Skin of body (tissue), 2 donors: ENCODE data around the gene SVIL. TPM values are rescaled to one million over a fixed set of nuclear protein-coding genes. Genes with fewer than 3 reads are reported as not detected.

Source experiments
- DNase-seq: peaks from one replicate; lab custom pipeline; 2025; lab: John Stamatoyannopoulos, UW
- total RNA-seq: library from RNA; depleted of rRNA; stranded (reverse); fragments of >200 nt; gene quantifications from one replicate; pipeline ENCODE4 v1.2.3, GENCODE V29; 2014

SVIL gene, protein sequence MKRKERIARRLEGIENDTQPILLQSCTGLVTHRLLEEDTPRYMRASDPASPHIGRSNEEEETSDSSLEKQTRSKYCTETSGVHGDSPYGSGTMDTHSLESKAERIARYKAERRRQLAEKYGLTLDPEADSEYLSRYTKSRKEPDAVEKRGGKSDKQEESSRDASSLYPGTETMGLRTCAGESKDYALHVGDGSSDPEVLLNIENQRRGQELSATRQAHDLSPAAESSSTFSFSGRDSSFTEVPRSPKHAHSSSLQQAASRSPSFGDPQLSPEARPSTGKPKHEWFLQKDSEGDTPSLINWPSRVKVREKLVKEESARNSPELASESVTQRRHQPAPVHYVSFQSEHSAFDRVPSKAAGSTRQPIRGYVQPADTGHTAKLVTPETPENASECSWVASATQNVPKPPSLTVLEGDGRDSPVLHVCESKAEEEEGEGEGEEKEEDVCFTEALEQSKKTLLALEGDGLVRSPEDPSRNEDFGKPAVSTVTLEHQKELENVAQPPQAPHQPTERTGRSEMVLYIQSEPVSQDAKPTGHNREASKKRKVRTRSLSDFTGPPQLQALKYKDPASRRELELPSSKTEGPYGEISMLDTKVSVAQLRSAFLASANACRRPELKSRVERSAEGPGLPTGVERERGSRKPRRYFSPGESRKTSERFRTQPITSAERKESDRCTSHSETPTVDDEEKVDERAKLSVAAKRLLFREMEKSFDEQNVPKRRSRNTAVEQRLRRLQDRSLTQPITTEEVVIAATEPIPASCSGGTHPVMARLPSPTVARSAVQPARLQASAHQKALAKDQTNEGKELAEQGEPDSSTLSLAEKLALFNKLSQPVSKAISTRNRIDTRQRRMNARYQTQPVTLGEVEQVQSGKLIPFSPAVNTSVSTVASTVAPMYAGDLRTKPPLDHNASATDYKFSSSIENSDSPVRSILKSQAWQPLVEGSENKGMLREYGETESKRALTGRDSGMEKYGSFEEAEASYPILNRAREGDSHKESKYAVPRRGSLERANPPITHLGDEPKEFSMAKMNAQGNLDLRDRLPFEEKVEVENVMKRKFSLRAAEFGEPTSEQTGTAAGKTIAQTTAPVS (N-terminal part only)
- 121 TPM for total RNA-seq

DNA sequence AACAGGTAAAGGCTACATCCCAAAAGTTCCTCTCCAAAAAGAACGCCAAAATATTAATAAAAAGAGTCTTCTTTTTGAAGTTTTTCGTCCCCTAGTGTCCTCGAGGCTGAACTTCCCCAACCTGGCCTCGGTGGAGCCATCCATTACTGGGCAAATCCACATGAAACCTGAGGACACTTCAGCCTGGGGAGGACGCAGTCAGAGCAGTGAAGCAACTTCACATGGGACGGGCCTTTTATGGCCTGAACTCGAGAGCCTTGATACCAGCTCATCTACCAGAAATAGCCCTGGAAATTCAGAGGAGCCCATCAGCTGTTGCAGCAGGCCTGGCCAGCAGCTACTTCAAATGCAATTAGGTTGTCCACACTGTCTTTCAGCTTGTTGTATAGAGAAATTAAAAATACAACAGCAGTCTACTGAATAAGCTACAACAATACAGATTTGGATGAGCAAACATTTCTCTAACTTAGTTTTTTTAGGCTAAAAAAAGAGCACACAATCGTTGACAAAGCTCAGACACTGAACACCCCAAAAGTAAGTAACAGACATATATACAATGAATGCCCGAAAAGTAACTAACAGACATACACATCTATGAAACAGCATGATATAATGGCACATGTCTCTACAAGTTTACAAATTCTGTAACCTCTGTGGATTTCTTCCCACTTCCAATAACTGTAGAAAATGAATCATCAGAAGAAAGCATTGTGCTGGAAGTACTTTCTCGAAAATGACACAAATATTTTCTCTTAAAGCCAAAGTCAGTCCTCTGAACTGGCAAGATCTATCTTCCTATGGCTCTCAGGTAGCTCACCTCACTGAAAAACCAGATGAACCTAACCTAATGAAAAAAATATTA, at the start of gene SVIL:
SVIL (minus strand) TSS at position 208 of the 862 bp plus-strand sequence. CDS start 79,913 bp downstream, outside the sequence.
- DNase-seq: peak; percentile 20

DNA sequence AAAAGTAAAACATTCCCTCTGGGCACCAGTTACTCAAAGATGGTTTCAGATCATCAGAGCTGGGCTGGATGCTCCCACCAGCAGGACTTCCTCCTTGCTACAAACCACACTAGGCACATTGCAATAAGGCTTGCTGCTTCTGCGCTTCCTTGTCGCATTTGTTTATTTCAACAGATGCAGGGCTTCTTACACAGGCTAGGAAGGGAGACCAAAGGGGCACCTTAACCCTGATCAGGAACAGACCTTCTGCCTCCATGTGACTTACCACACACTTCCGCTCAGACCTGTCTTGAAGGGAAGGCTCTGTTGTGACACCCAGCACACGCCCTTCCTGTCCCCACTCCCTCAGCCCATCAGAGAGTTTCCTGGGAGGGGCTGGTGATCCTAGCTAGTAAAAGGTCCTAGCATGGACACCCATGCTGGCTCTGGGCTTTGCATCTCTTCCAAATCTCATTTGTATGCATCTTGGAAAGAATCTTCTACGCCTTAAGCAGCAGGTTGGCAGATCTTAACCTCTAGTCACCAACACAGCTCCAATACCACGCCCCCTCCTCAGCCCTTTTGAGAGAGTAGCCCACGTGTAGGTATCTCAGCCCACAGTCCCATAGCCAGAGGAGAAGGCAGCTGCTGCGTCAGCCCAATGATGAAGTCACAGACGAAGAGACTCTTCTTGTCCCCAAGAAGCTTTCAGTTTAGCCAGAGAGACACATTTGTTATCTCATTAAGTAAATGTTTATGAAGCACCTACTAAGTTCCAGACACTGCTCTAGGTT, 47.1 kb upstream of the SVIL start:
- no peak for DNase-seq

DNA sequence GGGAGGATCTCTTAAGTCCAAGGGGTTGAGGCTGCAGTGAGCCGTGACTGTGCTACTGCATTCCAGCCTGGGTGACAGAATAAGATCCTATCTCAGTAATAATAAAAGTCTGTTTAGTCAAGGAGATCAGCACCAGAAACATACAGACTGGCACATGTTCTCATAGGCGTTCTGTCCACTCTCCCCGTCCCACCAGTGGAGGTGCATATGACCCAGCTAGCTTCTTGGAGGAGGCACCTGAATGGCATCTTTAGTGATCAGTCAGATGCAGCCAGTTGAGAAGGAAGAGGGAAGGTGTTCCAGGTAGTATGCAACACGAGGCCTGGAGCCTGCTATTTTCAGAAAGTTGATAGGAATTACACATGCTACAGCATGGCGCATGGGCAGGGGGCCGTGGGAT, 45.3 kb upstream of the SVIL start:
- no peak for DNase-seq

DNA sequence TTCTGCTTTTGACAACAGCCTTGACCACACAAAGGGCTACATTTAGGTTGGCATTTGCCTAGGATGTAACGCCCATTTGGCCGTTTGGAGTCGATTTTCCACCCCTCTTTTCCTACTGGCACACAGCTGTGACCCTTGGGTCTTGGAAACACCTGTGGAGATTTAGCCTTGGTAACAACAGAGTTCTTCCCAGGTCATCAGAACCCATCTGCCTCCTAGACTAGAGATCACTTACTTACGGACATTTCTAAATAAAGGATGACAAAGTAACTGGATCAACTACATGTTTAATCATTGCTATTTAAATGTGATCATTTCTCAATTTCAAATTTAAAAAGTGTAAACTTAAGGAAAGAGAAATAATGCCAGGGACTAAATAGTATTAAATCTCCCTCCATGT, 42.0 kb upstream of the SVIL start:
- DNase-seq: no peak

DNA sequence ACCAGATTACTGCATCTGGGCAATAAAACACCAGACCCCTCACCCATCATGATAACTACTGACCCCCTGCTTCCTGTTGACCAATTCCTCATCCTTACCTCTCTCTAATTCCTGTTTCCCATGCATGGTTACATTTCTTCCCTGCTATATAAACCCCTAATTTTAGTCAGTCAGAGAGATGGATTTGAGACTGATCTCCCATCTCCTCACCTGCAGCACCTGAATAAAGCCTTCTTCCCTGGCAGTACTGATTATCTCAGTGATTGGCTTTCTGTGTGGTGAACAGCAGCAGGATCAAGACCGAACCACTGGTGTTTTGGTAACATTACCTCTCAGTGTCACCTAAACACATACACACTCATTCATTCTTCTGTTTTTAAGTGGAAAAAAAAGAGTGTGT, 41.2 kb upstream of the SVIL start:
- DNase-seq: no peak

DNA sequence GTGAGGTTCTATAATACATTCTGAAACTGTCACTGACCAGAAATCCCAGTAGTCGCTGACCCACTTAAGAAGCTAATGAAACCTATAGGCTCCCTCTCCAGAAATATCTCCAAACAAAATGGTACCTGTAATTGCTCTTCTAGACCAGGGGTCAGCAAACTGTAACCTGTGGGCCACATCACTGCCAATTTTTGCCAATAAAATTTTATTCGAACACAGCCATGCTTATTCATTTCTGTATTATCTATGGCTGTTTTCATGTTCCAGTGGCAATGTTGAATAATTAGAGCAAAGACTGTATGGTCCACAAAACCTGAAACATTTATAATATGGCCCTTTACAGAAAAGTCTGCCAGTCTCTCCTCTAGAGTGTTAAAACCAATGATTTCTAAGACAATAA, 37.2 kb upstream of the SVIL start:
- DNase-seq: no peak

DNA sequence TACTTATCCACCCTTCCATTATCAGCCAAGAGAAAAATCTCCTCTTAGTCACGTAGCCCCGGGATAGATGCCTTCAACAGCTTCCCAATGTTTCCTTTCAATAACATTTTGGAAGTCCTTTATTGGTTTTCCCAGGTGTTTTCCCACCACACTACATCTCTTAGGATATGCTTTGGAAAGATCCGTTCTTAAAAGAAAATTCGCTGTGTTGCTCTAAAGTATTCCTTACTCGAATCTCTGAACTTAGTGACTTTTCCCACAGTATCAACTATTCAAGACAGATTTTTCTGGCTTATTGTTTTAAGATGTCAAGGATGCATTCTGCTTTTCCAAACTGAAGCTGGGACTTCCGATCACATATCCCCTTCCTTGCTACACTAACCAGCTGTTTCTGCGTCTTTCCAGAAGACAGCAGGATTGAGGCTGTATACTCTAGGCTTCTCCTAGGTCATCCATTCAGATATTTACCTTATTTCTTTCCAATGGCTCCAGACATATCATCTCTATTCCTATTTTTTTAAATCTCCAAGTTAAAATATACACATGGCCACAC, 36.5 kb upstream of the SVIL start:
- DNase-seq: peak; percentile 60

DNA sequence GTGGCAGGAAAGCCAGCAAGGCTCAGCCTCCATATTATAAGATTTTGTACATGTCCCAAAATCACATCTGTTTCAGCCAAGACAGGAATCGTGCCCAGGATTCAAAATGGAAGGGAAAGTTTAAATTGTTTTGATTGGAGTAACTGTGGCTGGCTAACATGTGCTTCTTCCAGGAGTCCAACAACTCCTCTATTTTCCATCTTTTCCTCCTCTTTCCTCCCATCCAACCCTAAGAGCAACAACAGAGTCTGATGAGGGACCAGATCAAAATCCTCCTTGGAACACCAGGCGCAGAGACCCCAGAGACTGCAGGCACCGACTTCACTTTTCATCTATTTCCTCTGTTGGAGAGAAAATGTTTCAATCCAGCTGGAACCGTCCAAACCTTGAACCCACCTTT, 36.0 kb upstream of the SVIL start:
- DNase-seq: peak; percentile 72

DNA sequence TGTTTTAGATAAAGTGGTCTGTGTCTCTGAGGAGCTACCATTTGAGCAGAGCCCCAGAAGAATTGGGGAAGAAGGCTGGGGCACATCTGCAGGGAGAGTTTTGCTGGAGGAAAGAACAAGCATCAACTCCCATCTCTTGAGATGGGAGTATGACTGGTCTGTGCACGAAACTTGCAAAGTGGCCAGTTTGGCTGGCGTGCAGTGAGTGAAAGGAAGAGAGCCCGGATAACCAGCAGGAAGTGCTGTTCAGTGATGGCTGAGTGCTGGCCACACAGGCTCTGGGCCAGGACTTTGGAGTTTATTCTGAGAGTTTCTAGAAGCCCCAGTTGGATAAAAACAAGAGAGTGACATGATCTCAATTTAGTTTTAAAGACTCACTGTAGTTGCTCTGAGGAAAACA, 34.4 kb upstream of the SVIL start:
- no peak for DNase-seq

DNA sequence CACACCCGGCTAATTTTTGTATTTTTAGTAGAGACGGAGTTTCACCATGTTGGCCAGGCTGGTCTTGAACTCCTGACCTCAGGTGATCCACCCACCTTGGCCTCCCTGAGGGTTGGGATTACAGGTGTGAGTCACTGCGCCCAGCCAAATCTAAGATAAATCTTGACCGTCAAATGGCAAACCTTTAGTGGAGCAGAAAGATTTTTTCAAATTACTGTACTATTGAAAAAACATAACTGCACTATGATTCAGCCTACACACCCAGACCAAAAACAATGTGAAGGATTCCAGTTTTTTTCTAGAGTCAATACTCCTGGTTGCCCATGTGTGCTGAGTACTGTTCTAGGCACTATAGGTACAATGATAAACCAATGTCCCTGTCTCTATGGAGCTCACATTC, 33.9 kb upstream of the SVIL start:
- DNase-seq: no peak

DNA sequence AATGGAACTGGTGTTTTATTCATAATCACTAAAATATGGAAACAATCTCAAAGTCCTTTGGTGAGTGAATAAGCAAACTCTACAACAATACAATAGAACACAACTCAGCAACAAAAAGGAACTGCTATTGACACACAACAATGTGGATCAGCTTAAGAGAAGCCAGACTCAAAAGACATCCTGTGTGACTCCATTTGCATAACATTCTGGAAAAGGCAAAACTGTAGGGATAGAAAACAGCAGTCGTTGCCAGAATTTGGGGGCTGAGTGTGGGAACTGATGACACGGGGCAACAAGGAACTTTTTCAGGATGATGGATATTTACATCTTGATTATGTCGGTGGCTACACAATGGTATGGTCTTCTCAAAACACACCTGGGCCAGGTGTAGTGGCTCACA, 32.4 kb upstream of the SVIL start:
- peak; percentile 34 for DNase-seq

DNA sequence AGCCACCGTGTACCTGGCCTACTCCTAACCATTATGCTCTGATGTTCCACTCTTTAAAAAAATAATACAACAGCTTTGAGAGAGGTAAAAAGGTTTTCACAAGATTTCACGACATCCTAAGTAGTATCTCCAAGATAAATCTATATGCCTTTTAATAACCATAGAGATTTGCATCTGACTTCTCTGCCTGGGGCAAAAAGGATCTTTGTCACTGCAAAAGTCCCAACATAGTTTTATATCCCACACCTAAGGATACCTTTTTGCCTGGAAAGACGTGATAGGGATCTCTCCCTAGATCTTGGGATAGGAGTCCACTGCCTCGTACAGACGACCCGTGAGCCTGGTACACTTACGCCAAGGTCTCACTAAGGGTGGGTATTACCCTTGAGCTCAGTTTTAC, 31.4 kb upstream of the SVIL start:
- no peak for DNase-seq

DNA sequence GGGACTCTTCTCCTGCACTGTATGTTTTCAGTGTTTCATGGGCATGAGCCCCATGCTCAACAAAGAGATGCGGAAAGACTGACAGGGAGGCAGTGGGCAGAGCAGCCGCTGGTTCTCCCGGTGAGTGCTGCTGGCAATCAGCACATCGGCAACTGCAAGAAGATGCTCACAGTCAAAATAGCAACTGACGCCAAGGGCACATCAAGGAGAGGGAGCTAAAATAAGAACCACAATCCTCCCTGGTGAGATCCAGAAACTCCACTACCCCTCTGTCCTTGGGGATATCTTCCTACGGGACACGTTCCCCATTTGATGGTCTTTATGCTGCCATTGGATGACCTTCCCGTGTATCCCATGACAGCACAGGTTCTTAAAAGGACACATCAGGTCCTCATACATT, 28.9 kb upstream of the SVIL start:
- DNase-seq: no peak

DNA sequence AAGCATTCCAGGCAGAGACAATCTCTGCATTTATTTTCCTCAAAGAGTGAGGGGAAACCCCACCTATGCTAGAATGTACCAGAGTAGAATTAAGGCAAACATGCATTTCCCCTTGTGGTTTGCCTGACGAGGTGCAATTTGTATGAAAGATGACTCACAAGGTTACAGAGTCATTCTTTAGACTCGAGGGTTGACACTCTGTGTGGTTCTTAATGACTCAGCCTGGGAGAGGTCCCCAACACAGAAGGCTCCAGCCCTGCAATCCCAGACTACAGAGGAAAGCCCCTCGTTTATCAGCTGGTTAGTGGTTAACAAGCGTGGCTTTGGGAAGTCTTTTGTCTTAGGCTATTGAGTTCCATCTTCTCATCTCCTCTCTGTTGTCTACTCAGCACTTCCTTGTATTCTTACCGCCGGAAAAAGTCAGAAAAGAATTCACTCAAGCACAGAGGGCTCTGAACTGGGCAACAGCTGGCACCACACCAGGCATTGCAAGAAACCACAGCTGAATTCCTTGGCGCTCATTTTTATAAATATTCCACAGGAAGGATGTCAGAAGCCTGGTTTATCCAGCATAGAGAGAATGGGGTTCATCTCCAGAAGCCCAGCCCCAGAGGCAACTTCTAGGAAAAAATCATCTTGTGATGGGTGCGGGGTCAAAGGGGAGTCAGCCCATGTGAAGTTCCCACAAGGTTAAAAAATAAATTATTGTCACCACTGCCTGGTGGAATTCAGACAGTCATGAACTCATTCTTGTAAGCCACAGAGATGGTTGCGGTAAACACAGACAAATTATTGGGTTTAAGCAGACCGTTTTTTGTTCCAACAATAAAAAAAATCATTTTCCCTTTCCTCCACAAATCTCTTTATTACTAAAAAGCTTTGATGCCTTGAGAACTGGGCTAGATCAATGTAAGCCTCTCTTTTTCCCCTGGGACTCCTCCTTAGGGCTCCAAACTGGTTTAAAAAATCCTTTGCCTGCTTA, 24.5 kb upstream of the SVIL start:
- DNase-seq: peak; percentile 75

DNA sequence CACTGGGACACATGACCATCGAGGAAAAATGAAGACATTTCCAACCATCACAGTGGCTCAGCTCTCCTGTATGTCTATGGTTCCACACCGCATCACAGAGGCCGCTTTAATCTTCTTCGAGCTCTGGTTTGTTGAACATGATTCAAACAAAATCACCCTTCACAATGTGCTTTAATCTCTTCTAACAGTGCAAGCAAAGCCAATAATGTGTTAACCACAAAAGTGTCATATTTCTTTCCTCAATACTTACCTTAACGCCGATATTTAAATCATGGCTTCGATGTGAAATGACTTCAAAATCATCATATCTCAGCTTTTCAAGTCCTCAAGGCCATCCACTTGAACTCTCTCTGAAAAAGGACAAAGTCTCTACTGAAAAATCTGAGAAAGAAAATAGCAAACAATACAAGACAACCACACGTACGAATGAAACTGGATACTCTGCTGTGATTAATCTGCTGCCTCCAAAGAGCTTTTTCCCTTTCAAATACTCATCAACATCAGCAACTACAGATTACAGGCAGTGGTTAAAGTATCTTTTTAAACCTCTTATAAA, 23.0 kb upstream of the SVIL start:
- no peak for DNase-seq

DNA sequence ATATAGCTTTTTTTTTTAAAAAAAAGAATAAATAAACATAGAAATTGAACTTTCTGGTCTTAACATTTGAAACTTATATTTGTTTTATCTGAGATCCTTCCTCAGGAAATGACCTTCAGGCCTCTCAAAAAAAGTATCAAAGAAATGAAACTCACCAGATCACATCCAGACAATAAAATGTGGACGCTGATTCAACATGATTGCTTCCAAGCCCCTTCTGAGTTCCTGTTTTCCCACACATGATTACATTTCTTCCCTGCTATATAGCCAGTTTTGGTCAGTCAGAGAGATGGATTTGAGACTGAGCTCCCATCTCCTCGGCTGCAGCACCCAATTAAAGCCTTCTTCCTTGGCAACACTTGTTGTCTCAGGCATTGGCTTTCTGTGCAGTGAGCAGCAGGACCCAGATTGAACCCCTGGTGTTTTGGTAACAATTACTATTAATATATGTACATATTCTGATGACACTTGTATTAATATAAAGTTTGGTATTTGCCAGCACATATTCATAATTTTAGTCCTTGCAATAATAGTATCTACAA, 21.8 kb upstream of the SVIL start:
- DNase-seq: no peak

DNA sequence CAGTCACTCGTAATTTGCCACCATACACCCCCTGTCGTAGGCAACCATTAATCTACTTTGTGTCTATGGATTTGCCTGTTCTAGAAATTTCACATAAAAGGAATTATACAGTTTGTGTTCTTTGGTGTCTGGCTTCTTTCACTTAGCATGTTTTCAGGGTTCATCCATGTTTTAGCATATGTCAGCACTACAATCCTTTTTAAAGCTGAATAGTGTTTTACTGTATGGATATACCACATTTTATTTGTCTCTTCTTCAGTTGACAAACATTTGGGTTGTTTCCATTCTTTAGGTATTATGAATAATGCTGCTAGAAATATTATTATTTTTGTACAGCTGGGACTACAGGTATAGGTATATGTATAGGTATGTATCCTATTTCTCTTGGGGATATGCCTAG, 17.4 kb upstream of the SVIL start:
- no peak for DNase-seq

DNA sequence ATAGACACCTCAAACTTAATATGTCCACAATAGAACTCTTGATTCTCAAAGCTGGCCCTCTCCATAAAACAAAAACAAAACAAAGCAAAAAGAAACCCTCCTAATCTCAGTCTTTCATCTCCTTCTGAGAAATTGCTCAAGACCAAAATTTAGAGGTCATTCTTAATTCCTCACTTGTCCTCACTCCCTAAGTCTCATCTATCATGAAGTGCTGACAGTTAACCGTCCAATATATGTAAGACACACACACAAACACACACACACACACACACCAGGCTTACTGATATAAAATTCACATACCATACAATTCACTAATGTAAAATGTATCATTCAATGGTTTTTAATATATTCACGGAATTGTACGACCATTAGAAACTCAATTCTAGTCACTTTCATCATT, 17.0 kb upstream of the SVIL start:
- no peak for DNase-seq
